Endothelial cell of hepatic sinusoid (primary cell): ENCODE measurements around the gene EPN2.

ENCODE experiments used
- in situ Hi-C: cut with HindIII; loops from 2 replicates; pipeline ENCODE4 v1.10.0; 2017; ENCODE audit warnings: low sequenced_read_pairs

Gene EPN2

GRCh38 chr17:19290066-19290705 is 53.0 kb downstream of the EPN2 start:
- in situ Hi-C loops: no loop called here

DNA sequence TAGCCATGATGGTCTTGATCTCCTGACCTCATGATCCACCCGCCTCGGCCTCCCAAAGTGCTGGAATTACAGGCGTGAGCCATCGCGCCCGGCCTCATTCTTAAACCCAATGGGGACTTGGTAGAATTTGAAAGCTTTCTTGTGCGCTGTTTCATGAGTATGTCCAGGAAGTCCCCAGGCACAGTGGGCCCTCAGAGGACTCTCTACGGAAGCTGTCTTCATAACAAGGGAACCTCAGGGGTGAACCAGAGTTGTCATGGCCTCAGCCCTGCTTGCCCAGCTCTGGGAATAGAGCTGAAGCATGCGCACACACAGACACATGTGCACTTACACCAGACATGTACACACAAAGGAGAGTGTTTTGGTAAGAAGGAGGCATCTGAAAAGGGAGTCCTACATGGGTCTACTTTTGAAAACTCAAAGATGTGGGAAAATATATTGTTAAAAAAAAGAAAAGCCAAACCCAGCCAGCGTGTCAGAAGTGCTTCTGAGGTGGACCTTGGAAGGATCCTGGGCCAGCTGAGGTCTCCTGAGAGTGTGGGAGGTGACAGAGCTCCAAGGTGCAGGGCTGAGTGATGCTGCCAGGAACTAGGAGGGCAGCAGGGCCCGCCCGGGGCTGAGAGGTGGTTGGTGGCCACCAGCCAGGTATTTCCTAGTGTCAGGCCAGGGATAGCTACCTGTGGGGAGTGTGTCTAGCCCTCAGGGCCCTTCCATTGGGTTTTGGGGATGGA is 54.6 kb downstream of the EPN2 start:
- in situ Hi-C loops: no loop called here

GRCh38 chr17:19292377-19292711 is 55.2 kb downstream of the EPN2 start:
- in situ Hi-C loops: no loop called here

DNA sequence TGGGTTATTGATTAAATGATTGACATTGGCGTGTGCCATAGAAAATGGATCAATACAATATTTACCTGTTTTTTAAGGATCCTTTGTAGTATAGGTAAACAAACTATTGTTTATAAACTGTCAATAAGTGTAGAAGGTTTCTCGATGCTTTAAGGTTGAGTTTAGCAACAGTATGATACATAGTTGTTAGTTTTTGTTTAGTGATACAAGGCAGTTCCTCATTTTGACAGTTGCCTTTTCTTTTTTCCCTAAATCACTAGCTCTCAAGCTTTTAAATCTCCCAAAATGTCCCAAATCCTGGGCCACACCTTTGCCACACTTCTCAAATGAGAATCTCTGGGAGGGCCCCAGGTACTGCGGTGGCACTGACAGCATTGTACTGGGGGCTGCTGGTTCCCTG is 57.3 kb downstream of the EPN2 start:
- in situ Hi-C loops: no loop called here

DNA sequence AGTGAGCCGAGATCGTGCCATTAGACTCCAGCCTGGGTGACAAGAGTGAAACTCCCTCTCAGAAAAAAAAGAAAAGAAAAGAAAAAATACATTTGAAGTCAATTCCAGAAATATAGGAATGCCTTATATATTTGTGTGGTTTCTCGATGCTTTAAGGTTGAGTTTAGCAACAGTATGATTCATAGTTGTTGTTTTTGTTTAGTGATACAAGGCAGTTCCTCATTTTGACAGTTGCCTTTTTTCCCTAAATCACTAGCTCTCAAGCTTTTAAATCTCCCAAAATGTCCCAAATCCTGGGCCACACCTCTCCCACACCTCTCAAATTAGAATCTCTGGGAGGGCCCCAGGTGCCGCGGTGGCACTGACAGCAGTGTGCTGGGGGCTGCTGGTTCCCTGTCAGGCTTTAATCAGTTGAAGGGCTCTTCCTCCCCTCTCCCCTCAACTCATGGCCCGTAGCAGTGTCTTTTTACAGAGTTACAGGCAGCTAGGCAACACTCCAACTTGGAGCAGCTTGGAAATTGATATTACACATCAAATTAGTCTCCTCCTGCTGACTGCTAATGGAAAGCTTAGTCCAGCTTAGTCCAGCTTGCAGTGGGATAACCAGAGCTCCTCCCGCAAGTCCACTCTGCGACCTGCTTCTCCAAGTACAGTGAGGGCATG is 58.4 kb downstream of the EPN2 start:
- in situ Hi-C loops: loop anchor here (5.0 kb wide), 1 partner anchor 37 kb away; no protein-coding TSS in a partner anchor

- in situ Hi-C loops: loop anchor here (5.0 kb wide), 1 partner anchor 35 kb away; no protein-coding TSS in a partner anchor
These were observed 59.9 kb downstream of the EPN2 start for GRCh38 chr17:19296786-19297778.

DNA sequence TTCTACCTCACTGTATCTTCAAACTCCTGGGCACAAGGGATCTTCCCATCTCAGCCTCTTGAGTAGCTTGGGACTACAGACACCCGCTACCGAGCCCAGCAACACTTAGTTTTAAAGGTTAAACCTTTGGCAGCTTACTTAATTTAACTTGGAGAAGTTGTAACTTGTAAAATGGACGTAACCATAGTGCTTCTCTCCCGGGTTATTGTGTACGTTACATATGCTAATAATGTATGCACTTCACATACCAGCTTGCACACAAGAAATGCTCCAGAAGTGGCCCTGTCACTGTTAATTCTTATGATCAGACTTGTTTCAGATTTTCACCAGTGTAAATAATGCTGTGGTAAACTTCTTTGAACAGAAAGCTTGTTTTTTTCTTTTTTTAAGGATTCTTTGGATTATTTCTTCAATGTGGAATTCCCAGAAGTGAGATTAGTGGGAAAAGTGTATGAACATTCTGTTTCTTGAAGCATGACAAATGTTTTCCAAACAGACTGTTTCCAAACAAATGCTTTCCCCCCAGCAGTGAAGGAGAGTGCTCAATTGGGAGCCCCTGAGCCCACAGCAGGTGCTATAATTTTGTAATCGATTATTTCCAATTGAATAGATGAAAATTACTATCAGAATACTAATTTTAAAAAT is 61.5 kb downstream of the EPN2 start:
- in situ Hi-C loops: loop anchor here (5.0 kb wide), 1 partner anchor 34 kb away; no protein-coding TSS in a partner anchor

DNA sequence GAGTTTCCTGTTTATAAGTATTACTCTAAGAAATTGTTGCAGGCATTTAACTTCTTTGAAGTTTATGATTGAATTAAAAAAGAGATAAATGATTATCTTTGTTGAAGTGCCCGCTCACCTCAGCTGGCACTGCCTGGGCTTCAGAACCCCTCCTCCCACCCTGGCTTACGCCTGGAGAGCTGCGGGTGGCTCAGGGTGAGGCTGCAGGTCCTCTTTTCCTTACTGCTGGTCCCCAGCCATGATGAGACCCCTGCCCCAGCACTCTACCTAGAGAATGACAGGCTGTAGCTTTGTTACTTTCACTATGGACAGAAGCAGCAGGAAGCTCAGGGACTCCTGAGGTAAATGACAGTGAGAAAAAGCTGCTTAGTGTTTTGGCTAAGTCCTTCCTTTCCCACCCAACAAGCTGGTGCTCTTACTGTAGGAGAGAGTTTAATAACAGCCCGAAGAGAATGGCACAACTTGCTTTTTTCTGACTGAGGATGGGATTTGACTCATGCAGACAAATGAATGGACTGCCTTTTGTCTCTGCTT is 62.1 kb downstream of the EPN2 start:
- in situ Hi-C loops: loop anchor here (5.0 kb wide), 1 partner anchor 33 kb away; no protein-coding TSS in a partner anchor

DNA sequence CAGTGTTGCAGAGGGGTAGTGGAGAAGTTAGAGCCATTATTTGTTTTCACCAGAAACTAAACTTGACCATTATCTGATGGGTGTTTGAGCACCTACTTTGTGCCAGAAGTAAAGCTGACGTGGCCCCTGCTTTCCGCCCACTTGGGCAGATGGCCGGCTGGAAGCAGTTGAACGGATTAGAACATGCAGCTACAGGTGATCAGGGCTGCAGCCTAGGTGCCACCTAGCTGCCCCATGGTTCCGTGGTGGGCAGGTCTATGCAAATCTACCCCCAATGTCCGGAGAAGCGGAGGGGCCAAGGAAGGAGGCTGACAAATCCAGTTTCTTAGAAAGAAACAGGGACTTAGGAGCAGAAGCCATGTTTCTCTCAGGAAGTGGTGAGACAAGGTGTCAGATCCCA is 62.7 kb downstream of the EPN2 start:
- in situ Hi-C loops: loop anchor here (5.0 kb wide), 1 partner anchor 32 kb away; no protein-coding TSS in a partner anchor

GRCh38 chr17:19301274-19301951 is 64.2 kb downstream of the EPN2 start:
- in situ Hi-C loops: no loop called here

DNA sequence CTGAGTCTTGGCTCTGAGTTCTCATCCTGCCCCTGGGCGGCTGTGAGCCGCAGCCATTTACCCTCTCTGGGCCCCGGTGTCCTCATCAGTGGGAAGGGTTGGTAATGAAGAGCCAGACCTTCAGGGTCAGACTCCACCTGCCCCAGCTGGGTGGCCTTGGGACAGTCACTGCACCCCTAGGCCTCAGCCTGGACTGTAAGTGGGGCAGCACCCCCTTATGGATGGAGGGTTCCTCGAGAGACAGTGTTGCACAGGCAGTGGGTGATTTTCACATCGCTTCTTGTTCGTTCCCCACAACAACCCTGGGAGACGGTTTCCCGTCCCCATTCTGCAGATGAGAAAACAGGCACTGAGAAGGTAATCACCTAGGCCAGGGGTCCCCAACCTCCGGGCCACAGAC is 64.8 kb downstream of the EPN2 start:
- in situ Hi-C loops: no loop called here

DNA sequence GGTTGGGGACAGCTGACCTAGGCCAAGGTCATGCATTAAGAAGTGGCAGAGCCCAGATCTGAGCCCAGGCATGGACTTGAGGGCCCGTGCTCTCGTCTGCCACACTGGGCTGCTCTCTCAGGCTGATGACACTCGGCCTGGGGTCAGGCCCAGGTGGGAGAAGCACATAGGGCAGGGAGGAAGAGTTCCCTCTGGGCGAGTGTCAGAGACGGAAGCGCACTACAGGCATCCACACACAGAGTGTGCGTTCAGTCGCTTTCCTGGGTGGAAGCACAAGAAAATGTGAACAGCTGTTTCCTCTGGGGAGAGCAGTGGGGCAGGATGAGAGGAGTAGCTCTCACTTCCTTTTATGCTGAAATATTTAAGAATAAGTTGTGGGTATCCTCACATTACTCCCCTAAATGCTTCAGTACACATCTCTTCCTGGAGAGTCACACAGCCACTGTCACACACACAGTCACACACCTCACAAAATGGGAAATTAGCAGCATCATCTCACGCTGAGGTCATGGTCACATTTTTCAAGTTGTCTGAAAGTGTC is 65.7 kb downstream of the EPN2 start:
- in situ Hi-C loops: no loop called here

DNA sequence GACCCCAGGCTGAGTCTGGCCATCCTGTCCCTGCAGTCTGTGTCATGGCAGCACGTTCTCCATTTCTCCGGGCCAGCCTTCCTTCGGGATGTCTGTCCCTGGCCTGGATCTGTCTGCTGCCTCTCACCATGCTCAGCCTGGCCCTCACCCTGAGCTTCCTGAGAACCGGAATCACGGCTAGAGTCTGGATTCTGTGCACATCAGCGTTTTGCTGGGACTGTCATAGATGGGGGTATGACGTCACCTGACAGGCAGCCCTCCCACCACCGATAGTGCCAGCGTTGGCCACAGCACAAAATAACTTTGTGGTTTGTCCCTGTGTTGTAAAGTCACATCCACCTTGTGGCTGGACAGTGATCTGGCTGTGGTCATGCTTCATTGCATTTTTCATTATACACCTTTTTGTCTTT is 66.2 kb downstream of the EPN2 start:
- in situ Hi-C loops: no loop called here

DNA sequence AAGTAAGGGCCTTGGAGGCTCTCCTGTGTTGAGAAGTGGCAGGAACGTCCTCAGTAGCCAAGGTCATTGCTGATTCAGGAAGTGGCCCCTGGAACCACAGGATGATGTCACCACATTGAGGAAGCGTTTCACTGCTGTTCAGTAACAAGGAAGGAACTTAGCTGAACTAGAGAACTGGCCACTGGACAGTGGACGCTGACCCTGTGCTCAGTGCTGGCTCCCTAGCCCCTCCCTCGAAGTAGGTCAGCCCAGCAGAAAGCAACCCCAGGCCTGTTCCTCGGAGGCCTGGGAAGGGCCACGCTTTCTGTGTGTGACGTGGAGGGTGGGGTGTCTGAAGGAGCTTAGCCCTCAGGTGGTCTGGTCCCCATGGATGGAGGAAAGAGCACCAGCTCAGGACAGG is 67.0 kb downstream of the EPN2 start:
- in situ Hi-C loops: no loop called here

DNA sequence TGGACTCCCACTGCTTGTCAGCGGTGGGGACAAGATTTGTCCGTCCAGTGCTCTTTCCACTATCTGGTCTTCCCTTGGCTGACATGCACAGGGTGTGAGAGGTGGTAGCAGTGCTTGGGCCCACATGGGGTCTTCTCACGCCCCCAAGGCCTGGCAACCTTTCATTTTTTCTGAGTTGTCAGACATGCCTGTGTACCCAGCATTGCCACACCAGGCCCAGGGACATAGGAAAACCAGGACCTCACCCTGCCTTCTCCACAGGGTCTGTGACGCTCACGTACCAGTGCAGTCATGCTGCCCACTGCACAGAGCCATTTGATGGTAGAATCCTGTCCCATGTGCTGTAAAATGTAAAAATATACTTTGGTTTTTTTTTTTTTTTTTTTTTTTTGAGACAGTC is 67.6 kb downstream of the EPN2 start:
- in situ Hi-C loops: no loop called here

GRCh38 chr17:19305256-19305655 is 68.1 kb downstream of the EPN2 start:
- in situ Hi-C loops: no loop called here

- in situ Hi-C loops: no loop called here
These were observed 68.6 kb downstream of the EPN2 start for GRCh38 chr17:19305761-19306159.

DNA sequence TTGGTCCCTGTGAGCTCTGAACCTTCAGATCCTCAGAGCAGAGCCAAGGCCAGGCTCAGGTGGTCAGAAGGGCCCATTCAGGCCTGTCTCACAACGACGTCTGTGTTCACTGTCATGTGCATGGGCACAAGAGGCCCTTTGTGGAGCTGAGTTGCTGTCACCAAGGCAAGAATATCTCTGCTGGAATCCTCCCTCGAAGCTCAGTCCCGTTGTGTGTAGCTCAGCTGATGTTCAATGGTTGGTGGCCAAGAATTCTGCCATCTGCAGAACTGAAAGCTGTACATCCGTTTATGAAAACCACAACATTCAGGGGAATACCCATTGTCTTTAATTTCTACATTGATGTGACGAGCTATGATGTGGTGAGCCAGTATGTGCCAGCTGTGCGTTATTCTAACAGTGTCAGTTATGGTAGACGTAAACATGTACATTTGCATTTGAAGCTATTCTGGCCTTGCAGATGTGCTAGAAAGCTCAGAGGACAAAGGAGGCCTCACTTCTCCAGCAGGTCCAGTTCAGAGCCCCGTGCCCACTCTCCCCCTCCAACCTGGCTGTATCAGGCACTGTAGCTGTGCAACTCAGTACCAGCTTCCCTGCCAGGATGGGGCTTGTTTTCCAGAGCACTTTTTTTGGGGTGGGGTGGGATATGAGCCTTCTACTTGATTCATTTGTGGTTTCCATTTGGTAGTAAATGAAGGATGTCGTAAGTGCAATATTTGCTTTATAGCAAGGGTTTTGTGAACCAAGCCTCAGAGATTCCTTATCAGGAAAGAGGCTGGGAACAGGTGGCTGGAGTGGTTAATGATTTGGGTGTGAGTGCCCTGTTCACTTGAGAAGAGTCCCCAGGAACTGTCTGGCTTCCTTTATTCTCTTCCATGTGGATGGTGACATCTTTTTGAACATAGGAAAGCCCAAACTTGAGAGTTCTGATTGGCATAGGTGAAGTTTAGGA is 69.3 kb downstream of the EPN2 start:
- in situ Hi-C loops: no loop called here
